Esophagus squamous epithelium (tissue), 4 donors: ENCODE measurements around the gene FAM168A.

Experiments used
- CTCF ChIP-seq, 6 experiments: fragments of 450-650 bp in 4 of 6; fragments of 200-600 bp in 2 of 6; sonication (generic) in 2 of 6; IDR thresholded peaks; one replicate each; pipeline ENCODE4 v1.5.1; 2016 to 2019; ENCODE audit warnings: antibody characterized with exemption in 6 of 6, mild to moderate bottlenecking in 4 of 6, moderate library complexity in 4 of 6
- POLR2A ChIP-seq, 4 donors: fragments of 450-650 bp; IDR thresholded peaks; one replicate each; pipeline ENCODE4 v1.6.1; 2017; ENCODE audit warnings: antibody characterized with exemption in 4 of 4, mild to moderate bottlenecking in 4 of 4, moderate library complexity in 3 of 4

- TF ChIP-seq POLR2A (IDR thresholded peaks at IDR 0.05) = no peak
- no peak for TF ChIP-seq CTCF (IDR thresholded peaks at IDR 0.05)
These were observed 177.8 kb downstream of the FAM168A start for GRCh38 chr11:73420136-73420535.
